Measurements from ENCODE around the gene RFX8.
A peak's percentile ranks its signal among the peaks of the same experiment; 100 is the strongest.

RFX8 gene

DNA sequence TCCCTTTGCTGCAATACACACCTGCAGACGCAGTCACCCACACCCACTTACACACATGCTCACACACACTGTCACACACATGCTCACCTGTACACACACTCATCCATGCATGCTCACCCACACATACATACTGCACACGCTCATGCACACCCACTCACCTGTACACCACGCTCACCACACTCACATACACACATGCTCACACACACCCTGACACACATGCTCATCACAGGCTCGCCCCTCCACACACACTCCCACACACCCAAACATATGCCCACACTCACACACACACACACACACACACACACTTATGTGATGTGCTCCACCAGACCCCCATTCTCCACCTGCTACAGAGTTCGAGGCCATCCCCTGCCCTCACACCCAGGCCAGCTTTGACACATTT is 64.8 kb downstream of the RFX8 start:
- no peak for DNase-seq (ENCODE audit: low spot score)

- DNase-seq (ENCODE audit: low spot score): no peak
These were observed 65.2 kb downstream of the RFX8 start for GRCh38 chr2:101409699-101410098.

DNA sequence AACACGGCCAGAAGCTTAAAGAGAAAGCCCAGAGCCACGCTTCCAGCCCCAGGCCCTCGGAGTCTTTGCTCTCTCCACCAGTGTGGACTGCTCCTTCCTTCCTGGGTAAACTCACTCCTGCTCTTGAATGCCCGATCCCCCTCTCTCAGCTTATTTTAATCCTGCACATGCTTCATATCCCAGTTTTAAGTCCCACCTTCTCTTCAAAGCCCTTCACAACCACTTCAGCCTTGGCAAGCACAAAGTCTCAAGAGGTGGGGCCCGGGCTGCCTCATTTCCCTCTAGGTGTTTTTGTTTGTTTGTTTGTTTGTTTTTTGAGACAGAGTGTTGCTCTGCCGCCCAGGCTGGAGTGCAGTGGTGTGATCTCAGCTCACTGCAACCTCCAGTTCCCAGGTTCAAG is 66.0 kb downstream of the RFX8 start:
- no peak for DNase-seq (ENCODE audit: low spot score)

- no peak for DNase-seq (ENCODE audit: low spot score)
These were observed 69.5 kb downstream of the RFX8 start for GRCh38 chr2:101405351-101405899.

DNA sequence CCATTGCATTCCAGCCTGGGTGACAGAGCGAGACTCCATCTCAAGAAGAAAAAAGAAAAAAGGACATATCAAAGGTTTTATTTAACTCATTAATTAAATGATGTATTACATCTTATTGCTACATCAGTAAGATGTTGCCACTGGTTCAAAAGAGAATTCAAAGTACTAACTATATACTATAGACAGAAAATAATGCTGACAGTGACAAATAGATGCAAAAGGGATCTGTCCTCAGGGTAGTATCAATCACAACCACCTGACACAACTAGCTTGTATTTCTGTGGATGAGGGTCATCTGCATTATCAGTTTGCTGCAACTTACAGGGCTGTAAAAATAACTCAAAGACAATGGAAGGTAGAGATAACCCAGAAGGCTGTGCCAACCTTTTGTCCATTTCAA is 71.2 kb downstream of the RFX8 start:
- DNase-seq (ENCODE audit: low spot score): no peak

GRCh38 chr2:101402630-101403029 is 72.3 kb downstream of the RFX8 start:
- DNase-seq (ENCODE audit: low spot score): no peak

GRCh38 chr2:101401906-101402305 is 73.0 kb downstream of the RFX8 start:
- no peak for DNase-seq (ENCODE audit: low spot score)

DNA sequence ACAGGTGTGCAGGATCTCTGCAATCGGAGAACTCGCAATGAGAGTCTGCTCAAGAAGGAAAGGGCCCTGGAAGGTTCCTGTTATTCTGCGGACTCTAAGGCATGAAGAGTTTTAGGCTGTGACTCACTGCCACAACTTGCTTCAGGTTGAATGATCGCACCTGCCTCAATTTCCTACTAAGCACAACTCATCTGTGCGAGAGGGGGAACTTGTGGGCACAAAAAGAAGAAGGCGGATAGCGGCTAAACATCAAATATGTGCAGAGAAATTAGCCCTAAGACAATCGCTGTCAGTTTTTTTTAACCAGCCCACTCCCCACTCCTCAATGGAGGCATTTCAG is 73.6 kb downstream of the RFX8 start:
- DNase-seq (ENCODE audit: low spot score): no peak

DNA sequence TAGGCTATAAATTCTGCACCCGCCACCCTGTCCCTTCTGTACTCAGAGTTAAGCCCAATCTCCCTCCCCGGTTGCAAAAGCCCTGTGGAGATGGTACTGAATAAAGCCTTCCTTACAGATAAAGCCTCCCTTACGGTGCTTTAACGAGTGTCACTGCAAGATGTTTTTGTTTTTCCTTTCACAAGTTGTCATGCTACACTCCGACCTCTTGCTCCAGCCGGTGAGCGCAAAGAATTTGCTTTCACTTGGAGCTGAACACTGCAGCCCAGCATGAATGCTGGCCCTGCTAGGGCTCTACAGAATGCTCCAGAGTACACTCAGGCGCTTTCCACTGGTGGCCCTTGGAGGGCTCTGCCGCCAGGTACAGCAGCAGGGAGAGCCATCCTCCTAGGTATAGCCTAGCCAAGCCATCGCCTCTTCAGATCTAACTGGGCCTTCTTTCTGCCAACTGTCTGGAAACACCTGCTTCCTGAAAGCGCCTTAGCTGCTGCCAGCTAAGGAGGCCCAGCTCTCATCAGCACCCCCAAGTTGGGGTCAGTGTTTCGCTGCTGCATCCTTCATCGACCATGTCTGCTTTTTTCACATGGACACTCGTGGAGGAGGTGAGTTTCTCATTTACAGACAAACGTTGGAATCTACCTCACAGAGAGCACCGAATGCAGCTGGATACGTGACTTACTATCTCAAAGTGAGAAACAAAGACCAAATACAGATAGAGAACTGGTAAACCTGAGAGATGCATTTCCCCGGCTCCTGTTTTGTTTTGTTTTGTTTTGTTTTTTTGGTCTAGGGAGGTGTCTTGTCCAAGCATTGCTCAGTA is 74.2 kb downstream of the RFX8 start:
- DNase-seq (ENCODE audit: low spot score): no peak

DNA sequence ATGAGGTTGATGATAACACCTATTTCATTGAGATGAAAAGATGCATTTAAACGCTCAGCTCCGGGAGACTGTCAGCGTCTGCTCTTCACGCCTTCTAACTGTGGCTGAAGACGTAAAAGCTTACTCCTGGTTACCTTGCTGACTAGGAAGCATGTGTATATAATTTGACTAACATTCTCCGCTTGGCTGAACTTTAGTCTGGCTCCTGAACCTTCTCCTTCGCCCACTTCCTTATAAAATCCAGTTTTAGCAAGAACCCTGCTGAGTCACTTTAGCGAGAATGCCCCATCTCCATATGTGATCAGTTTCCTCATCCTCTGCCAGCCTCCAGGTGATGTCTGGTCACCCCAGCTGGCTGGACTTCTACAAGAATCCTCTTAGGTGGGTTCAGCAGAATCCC is 74.9 kb downstream of the RFX8 start:
- DNase-seq (ENCODE audit: low spot score): no peak

DNA sequence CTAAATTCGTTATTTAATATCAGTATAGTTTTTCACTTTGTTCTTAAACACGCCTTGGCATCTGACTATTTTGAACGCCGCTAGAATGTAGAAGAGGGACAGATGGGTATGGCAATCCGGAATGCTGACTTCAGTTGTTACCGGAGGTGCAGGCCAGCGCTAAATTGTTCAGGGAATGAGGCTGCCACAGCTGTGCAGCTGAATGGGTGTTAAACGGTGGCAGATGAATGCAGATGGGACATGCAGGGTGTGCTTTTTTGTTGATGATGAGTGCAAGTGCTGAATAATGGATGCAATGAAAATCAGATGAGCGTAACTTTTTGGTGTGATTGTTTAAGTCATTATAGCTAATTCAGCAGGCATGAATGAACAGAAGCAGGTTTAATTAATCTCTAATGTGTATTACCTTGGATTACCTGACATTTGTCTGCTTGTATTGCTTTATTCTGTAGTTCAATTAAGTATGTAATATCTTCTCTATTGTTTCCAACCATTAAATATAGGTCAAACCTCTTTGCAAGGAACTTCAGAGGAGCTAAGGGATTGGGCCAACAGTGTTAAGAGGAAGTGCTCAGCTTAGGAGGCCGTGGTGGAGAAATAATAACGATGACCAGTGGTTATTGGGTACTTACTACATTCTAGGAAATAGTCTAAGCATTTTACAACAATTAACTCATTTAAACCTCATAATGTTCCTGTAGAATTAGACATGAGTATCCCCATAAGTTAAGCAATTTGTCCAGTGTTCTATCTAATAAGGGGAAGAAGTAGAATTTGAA is 75.7 kb downstream of the RFX8 start:
- no peak for DNase-seq (ENCODE audit: low spot score)

DNA sequence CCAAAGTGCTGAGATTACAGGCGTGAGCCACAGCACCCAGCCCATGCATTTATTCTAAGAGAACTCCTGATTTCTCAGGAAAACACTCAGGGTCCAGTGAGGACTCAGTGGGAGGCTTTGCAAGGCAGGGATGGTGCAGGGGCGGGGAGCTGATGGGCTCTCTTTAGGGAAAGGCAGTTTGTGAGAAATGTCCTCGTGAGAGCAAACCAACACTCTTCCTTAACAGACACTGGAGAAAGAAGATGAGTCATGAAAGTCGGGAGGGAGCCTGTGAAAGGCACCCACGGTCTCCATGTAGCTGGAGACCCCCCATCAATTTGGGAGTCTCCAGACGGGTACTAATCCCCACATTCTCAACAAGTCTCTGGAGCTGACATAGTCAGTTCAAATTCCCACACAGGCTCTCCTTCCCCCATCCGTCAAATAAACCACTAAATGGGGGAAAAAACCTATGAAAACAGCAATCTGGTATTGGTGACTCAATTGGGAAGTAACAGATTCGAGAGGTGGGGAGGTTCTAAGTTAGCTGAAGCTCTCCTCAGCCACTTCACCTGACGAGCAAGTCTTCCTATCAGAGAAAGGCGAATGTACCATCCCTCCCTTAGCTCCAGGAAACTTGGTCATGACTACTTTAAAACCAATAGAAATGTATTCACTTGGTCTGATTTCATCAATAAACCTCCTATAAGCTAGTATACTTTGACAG is 76.6 kb downstream of the RFX8 start:
- DNase-seq (ENCODE audit: low spot score): no peak

DNA sequence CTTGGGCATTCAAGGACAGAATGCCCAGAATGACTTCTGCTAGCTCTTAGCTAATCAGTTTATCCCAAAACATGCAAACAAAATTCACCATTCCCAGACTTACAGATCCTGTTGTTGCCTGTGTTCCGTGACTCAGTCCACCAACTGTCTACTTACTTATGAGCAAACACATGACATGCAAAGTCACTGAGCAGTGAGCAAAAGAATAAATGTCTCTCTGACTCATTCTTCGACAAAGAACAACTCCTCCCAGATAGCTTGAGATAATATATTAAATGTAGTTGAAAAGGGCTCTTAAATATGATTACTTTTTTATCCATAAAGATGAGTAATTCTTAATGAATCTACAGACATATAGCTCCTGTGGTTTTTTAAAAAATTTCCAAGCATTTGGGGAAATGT is 78.6 kb downstream of the RFX8 start:
- no peak for DNase-seq (ENCODE audit: low spot score)

- DNase-seq (ENCODE audit: low spot score): no peak
These were observed 79.2 kb downstream of the RFX8 start for GRCh38 chr2:101395545-101396315.

- no peak for DNase-seq (ENCODE audit: low spot score)
These were observed 86.7 kb downstream of the RFX8 start for GRCh38 chr2:101388232-101388631.

GRCh38 chr2:101387151-101387834 is 87.6 kb downstream of the RFX8 start, which contains the start of gene CREG2:
CREG2 (minus strand) TSS chr2:101387503; CDS start chr2:101387457, 46 bp downstream.
- peak; percentile 87 for DNase-seq (ENCODE audit: low spot score)

GRCh38 chr2:101386599-101387150 is 88.2 kb downstream of the RFX8 start:
- no peak for DNase-seq (ENCODE audit: low spot score)

DNA sequence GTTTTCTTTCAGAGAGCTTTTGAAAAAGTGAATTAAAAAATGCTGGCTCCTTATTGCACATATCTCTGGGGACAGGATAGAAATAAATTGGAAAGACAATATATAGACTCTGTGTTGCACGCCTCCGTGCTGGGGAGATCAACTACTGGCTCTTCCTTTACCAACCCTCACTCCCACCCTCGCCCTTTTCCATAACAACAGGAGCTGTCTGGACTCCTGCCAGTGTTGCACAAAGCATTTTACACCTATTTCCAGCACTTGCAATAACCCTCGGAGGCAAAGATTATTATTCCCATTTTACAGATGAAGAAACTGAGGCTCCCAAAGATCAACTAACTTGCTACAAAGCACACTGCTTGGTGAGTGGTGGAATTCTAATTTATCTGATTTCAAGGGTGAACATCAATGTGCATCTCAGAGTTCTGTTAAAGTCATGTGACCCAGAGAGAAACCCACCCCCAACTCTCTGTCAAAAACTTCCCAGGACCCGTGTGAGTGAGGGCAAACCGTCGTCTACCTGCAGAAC is 91.8 kb downstream of the RFX8 start:
- no peak for DNase-seq (ENCODE audit: low spot score)

GRCh38 chr2:101382442-101382841 is 92.5 kb downstream of the RFX8 start:
- DNase-seq (ENCODE audit: low spot score): no peak

DNA sequence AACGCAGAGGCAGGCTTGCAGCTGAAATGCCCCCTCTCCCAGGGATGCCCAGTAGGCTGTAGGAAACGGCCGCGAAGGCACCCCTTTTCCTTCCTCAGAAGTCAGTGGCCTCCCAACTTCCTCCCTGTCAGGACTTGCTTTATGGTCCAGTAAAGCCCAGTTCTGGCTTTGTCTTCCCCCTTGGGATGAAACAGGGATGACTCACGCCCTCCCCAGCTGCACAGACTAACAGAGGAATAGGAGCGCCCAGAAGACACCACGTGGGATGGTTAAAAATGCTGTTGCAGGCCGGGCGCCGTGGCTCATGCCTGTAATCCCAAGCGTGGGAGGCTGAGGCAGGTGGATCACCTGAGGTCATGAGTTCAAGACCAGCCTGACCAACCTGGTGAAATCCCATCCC is 94.5 kb downstream of the RFX8 start:
- DNase-seq (ENCODE audit: low spot score): no peak

GRCh38 chr2:101379091-101379490 is 95.8 kb downstream of the RFX8 start:
- DNase-seq (ENCODE audit: low spot score): no peak

Measured in ecto neural progenitor cell (in vitro differentiated cells).